Activated CD8-positive, alpha-beta T cell treated with anti-CD3 and anti-CD28 coated beads for 36 hours (primary cell): ENCODE data around the gene GAS6. TPM values are rescaled to one million over a fixed set of nuclear protein-coding genes. Genes with fewer than 3 reads are reported as not detected.

Experiments used
- ATAC-seq: fragments of 200-7000 bp; cut with Tn5 transposase; one replicate; pipeline ENCODE4 v1.10.0; 2021; ENCODE audit warnings: mild to moderate bottlenecking, moderate library complexity
- CTCF ChIA-PET: fragments of 350-600 bp; sonication (Branson Sonifier 250); formaldehyde crosslinking; loops from one replicate; lab custom pipeline; 2021; ENCODE audit warnings: antibody characterized with exemption; lab: Charles Lee
- POLR2A ChIA-PET: fragments of 350-600 bp; sonication (Branson Sonifier 250); formaldehyde crosslinking; loops from one replicate; lab custom pipeline; 2021; ENCODE audit warnings: antibody characterized with exemption; lab: Charles Lee
- DNase-seq: peaks from one replicate; pipeline ENCODE4 v3.0.0-alpha.2; 2020
- H3K27ac Mint-ChIP-seq: one replicate; pipeline ENCODE4 v1.8.0; 2021; ENCODE audit warnings: mild to moderate bottlenecking, mixed read lengths
- H3K27me3 Mint-ChIP-seq: one replicate; pipeline ENCODE4 v1.8.0; 2021; ENCODE audit warnings: mixed read lengths
- H3K36me3 Mint-ChIP-seq: one replicate; pipeline ENCODE4 v1.8.0; 2021; ENCODE audit warnings: low read depth, mixed read lengths
- H3K4me1 Mint-ChIP-seq: one replicate; pipeline ENCODE4 v1.8.0; 2021; ENCODE audit warnings: low read depth, mixed read lengths
- H3K4me3 Mint-ChIP-seq: one replicate; pipeline ENCODE4 v1.8.0; 2021; ENCODE audit warnings: mild to moderate bottlenecking, moderate library complexity, mixed read lengths
- H3K9me3 Mint-ChIP-seq: one replicate; pipeline ENCODE4 v1.8.0; 2021; ENCODE audit warnings: mixed read lengths
- CTCF ChIP-seq: fragments of 200-600 bp; IDR thresholded peaks from one replicate; pipeline ENCODE4 v1.8.0; 2022; ENCODE audit warnings: antibody characterized with exemption, mild to moderate bottlenecking
- intact Hi-C: fragments of 100-400 bp; cut with micrococcal nuclease; formaldehyde crosslinking; loops from one replicate; pipeline ENCODE4 v1.10.0; 2022
- total RNA-seq, 2 experiments: library from RNA; stranded (reverse); gene quantifications; one replicate each; pipeline ENCODE4 v1.2.3, GENCODE V29; 2021

GAS6 gene
- total RNA-seq, 2 experiments from 2014 or later, result 0.23 to 0.25 TPM

GRCh38 chr13:113776231-113777125 lies 87.4 kb downstream of the GAS6 start:
- ATAC-seq (no peak), DNase-seq (no peak)
- CTCF ChIA-PET, result no interaction called here
- Mint-ChIP-seq H3K4me1 (peaks cover 11% of the 10 kb centered on the region), H3K36me3 (no peaks in the 10 kb centered on the region), H3K27me3 (peaks cover 15% of the 10 kb centered on the region), H3K9me3 (peaks cover 11% of the 10 kb centered on the region), H3K4me3 (no peak overlapping the region), H3K27ac (no peak overlapping the region)
- intact Hi-C loops, result no loop called here
- POLR2A ChIA-PET, result interaction anchor here (1.0 kb wide), 1 partner anchor 197 kb away, joined by 3 read pairs; no protein-coding TSS in a partner anchor
- no peak for TF ChIP-seq CTCF

- H3K27me3 Mint-ChIP-seq, result peaks cover 15% of the 10 kb centered on the region
- DNase-seq (no peak), ATAC-seq (no peak)
- TF ChIP-seq CTCF, result no peak
- ChIA-PET POLR2A (no interaction called here), CTCF (no interaction called here)
- H3K27ac Mint-ChIP-seq, result no peak overlapping the region
- H3K4me3 Mint-ChIP-seq, result no peak overlapping the region
- intact Hi-C loops, result no loop called here
- H3K36me3 Mint-ChIP-seq, result no peaks in the 10 kb centered on the region
- H3K4me1 Mint-ChIP-seq, result peaks cover 11% of the 10 kb centered on the region
- H3K9me3 Mint-ChIP-seq, result peaks cover 11% of the 10 kb centered on the region
These were observed 88.3 kb downstream of the GAS6 start for GRCh38 chr13:113775451-113776145.

- intact Hi-C loops, result no loop called here
- ATAC-seq, result no peak
- H3K9me3 Mint-ChIP-seq, result peaks cover 11% of the 10 kb centered on the region
- no peak for TF ChIP-seq CTCF
- ChIA-PET POLR2A (no interaction called here), CTCF (interaction anchor here (1.0 kb wide), 1 partner anchor 50 kb away, joined by 3 read pairs; no protein-coding TSS in a partner anchor)
- peaks cover 14% of the 10 kb centered on the region for H3K27me3 Mint-ChIP-seq
- H3K27ac Mint-ChIP-seq, result no peak overlapping the region
- no peak for DNase-seq
- H3K4me3 Mint-ChIP-seq, result no peak overlapping the region
- no peaks in the 10 kb centered on the region for H3K36me3 Mint-ChIP-seq
- H3K4me1 Mint-ChIP-seq, result peaks cover 11% of the 10 kb centered on the region
These were observed 89.4 kb downstream of the GAS6 start for GRCh38 chr13:113774177-113775107.

- H3K27me3 Mint-ChIP-seq, result no peaks in the 10 kb centered on the region
- H3K4me3 Mint-ChIP-seq, result no peak overlapping the region
- H3K36me3 Mint-ChIP-seq, result no peaks in the 10 kb centered on the region
- ATAC-seq (peak; percentile 77), DNase-seq (no peak)
- H3K4me1 Mint-ChIP-seq, result peaks cover 11% of the 10 kb centered on the region
- no peak for TF ChIP-seq CTCF
- intact Hi-C loops, result no loop called here
- CTCF ChIA-PET, result no interaction called here
- POLR2A ChIA-PET, result no interaction called here
- no peak overlapping the region for H3K27ac Mint-ChIP-seq
- peaks cover 11% of the 10 kb centered on the region for H3K9me3 Mint-ChIP-seq
These were observed 92.1 kb downstream of the GAS6 start for GRCh38 chr13:113771709-113772331.
